Activated naive CD8-positive, alpha-beta T cell treated with anti-CD3 and anti-CD28 coated beads, Interleukin-2, amount 10 ng/mL, durations not matched to agents 7 days and 5 days (primary cell): ENCODE results near the gene RPS16. TPM values are rescaled to one million over a fixed set of nuclear protein-coding genes. Genes with fewer than 3 reads are reported as not detected.

Source experiments
- ATAC-seq: fragments of 150-1000 bp; cut with Tn5 transposase; one replicate; pipeline ENCODE4 v1.10.0; 2021; ENCODE audit warnings: low read depth, moderate library complexity
- POLR2A ChIA-PET: fragments of 350-600 bp; sonication (Branson Sonifier 250); formaldehyde crosslinking; loops from one replicate; lab custom pipeline; 2021; ENCODE audit warnings: antibody characterized with exemption; lab: Charles Lee
- DNase-seq: peaks from one replicate; pipeline ENCODE4 v3.0.0; 2021
- H3K27ac Mint-ChIP-seq: one replicate; pipeline ENCODE4 v1.8.0; 2022; ENCODE audit warnings: mild to moderate bottlenecking, mixed read lengths
- H3K27me3 Mint-ChIP-seq: one replicate; pipeline ENCODE4 v1.8.0; 2022; ENCODE audit warnings: mild to moderate bottlenecking, moderate library complexity, mixed read lengths
- H3K36me3 Mint-ChIP-seq: one replicate; pipeline ENCODE4 v1.8.0; 2021; ENCODE audit warnings: mild to moderate bottlenecking, mixed read lengths
- H3K4me1 Mint-ChIP-seq: one replicate; pipeline ENCODE4 v1.8.0; 2021; ENCODE audit warnings: mixed read lengths
- H3K4me3 Mint-ChIP-seq: one replicate; pipeline ENCODE4 v1.8.0; 2022; ENCODE audit warnings: mild to moderate bottlenecking, moderate library complexity, mixed read lengths
- H3K9me3 Mint-ChIP-seq: one replicate; pipeline ENCODE4 v1.8.0; 2021; ENCODE audit warnings: mixed read lengths
- total RNA-seq, 2 experiments: library from RNA; stranded (reverse); gene quantifications; one replicate each; pipeline ENCODE4 v1.2.3, GENCODE V29; 2021

RPS16 gene
- total RNA-seq, 2 experiments from 2014 or later = 2,294 to 2,369 TPM

DNA sequence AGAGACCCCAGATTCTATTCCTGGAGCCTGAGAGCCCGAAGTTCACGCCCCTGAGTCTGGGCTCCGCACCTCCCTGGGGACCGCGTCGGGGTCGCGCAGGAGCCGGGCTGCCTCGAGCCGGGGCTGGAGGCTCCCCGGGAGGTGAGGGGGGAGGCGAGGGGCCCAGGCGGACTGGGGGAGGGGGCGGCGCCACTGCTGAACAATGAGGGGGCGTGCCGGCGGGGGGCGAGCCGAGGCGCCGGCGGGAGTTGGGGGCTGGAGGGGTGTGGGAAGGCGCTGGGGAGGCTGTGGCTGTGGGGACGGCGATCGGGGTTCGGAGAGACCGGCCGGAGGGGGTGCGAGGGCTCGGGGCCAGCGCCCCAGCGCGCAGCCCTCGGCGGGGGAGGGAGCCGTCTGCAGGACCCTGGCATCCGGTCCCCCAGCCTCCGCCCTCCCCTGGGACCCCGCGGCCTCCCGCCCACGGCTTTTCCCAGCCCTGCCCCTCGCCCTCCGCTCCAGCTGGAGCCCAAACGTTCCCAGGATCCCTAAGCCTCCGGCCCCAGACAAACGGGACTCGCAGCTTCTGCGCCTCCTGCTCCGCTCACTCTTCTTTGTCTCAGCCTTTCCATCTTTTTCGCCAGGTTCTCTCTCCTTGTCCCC, 22.4 kb downstream of the RPS16 start:
- Mint-ChIP-seq H3K4me1 (peaks cover 39% of the 10 kb centered on the region), H3K9me3 (no peaks in the 10 kb centered on the region), H3K27ac (peak overlapping the region; percentile 98), H3K36me3 (peaks cover 20% of the 10 kb centered on the region), H3K27me3 (peaks cover 2% of the 10 kb centered on the region), H3K4me3 (peak overlapping the region; percentile 97)
- ATAC-seq (no peak), DNase-seq (no peak)
- POLR2A ChIA-PET = interaction anchor here (0.6 to 2.7 kb wide), 4 partner anchors 13 to 22 kb away, joined by 3 to 18 read pairs (median 5); partner anchors contain the start of gene RPS16

DNA sequence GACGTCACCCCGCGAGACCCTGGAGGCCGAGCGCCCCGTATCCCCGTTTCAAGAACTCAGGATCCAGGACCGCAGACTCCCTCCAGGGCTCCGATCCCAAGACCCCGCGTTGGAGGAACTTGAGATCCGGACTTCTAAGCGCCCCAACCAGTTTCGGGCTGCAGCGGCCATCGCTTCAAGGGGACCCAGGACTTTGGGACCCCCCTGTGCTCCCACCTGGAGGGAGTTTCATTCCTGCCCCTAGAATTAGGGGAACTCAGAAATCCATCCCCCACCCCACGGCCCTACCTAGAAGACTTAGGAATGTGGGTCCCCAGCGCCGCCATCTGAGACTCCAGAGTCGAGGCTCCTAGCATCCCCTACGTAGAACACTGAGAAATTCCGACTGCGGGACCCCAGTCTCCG, 22.9 kb downstream of the RPS16 start:
- POLR2A ChIA-PET = interaction anchor here (0.6 to 2.4 kb wide), 6 partner anchors 12 to 287 kb away, joined by 3 to 69 read pairs (median 16); partner anchors contain the start of genes MED29, PAF1, PAK4 and SAMD4B
- H3K27ac Mint-ChIP-seq = peak overlapping the region; percentile 98
- ATAC-seq (no peak), DNase-seq (no peak)
- H3K4me3 Mint-ChIP-seq = peak overlapping the region; percentile 84
- H3K4me1 Mint-ChIP-seq = peaks cover 39% of the 10 kb centered on the region
- peaks cover 2% of the 10 kb centered on the region for H3K27me3 Mint-ChIP-seq
- H3K9me3 Mint-ChIP-seq = no peaks in the 10 kb centered on the region
- peaks cover 25% of the 10 kb centered on the region for H3K36me3 Mint-ChIP-seq

DNA sequence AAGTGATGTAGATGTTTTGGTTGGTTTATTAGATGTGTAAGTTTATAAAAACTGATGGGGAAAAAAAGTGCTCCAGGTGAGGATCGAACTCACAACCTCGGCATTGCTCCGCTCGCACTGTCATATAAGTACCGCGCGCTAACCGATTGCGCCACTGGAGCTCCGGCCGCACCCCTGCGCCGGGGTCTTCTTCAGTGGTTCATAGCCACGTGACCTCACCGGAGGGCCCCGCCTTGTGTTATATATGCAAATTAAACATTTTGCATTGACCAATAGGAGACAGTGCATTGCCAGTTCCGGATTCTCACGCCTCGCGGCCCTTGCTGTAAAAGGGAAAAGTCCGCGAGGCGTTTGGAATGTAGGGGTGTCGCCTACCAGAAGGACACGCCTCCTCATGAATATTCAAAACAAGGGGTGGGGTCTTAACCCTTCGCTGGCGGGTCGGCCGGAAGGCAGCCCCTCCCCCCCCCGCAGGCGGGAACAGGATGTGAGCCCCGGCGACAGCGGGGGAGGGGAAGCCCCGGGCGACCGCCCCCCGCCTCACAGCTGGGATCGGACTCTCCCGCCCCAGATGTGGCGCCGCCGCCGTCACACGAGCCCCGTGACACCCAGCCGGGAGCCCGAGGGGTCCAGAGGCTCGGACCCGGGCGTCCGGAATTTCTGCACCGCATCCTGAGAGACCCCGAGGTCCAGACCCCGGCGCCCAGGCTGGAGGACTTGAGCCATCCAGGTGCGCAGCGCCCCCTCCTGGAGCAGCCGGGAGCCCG, 23.5 kb downstream of the RPS16 start, which contains the start of gene PLEKHG2:
TSS of gene PLEKHG2 (plus strand) at position 570 of the 767 bp plus-strand sequence. CDS start 1,418 bp downstream, outside the sequence.
- peak; percentile 69 for ATAC-seq
- no peaks in the 10 kb centered on the region for H3K9me3 Mint-ChIP-seq
- peak within 1 kb of the TSS; percentile 97 for H3K4me3 Mint-ChIP-seq
- peaks cover 2% of the 10 kb centered on the region for H3K27me3 Mint-ChIP-seq
- H3K27ac Mint-ChIP-seq = peak within 1 kb of the TSS; percentile 98
- H3K4me1 Mint-ChIP-seq = peaks cover 37% of the 10 kb centered on the region
- DNase-seq = peak; percentile 98
- peaks cover 26% of the 10 kb centered on the region for H3K36me3 Mint-ChIP-seq
- POLR2A ChIA-PET = interaction anchor here (1.0 to 2.4 kb wide), 9 partner anchors 11 to 287 kb away, joined by 3 to 69 read pairs (median 13); partner anchors contain the start of genes MED29, PAF1, PAK4 and RPS16

DNA sequence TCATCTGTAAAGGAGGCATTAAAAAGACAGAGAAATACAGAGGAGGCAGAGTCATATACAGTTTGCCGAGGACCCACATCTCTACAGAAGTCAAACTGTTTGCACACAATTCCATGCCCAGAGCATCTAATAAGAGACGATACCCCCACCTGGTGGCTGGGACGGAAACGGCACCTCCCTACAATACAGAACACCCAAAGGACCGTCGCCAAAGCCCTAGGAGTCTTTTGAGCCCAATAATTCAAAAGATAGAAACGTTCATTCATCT, 24.0 kb downstream of the RPS16 start:
- peaks cover 27% of the 10 kb centered on the region for H3K36me3 Mint-ChIP-seq
- H3K9me3 Mint-ChIP-seq = no peaks in the 10 kb centered on the region
- POLR2A ChIA-PET = interaction anchor here (1.0 to 2.4 kb wide), 9 partner anchors 11 to 286 kb away, joined by 3 to 69 read pairs (median 13); partner anchors contain the start of genes MED29, PAF1, PAK4 and RPS16
- ATAC-seq (peak; percentile 34), DNase-seq (peak; percentile 85)
- peak overlapping the region; percentile 84 for H3K4me3 Mint-ChIP-seq
- H3K4me1 Mint-ChIP-seq = peaks cover 37% of the 10 kb centered on the region
- H3K27ac Mint-ChIP-seq = peak overlapping the region; percentile 98
- peaks cover 2% of the 10 kb centered on the region for H3K27me3 Mint-ChIP-seq

GRCh38 chr19:39411081-39411831, 24.5 kb downstream of the RPS16 start:
- Mint-ChIP-seq H3K27me3 (peaks cover 2% of the 10 kb centered on the region), H3K4me1 (peaks cover 38% of the 10 kb centered on the region), H3K27ac (peak overlapping the region; percentile 98), H3K9me3 (no peaks in the 10 kb centered on the region), H3K4me3 (peak overlapping the region; percentile 84), H3K36me3 (peaks cover 27% of the 10 kb centered on the region)
- no peak for DNase-seq
- no peak for ATAC-seq
- POLR2A ChIA-PET = interaction anchor here (1.0 to 2.4 kb wide), 9 partner anchors 10 to 286 kb away, joined by 3 to 69 read pairs (median 13); partner anchors contain the start of genes MED29, PAF1, PAK4 and RPS16

GRCh38 chr19:39410831-39411080, 25.0 kb downstream of the RPS16 start:
- H3K27me3 Mint-ChIP-seq = peaks cover 2% of the 10 kb centered on the region
- POLR2A ChIA-PET = interaction anchor here (2.2 to 2.4 kb wide), 2 partner anchors 10 to 13 kb away, joined by 44 to 69 read pairs; no protein-coding TSS in a partner anchor
- H3K36me3 Mint-ChIP-seq = peaks cover 27% of the 10 kb centered on the region
- H3K4me3 Mint-ChIP-seq = peak overlapping the region; percentile 84
- H3K4me1 Mint-ChIP-seq = peaks cover 43% of the 10 kb centered on the region
- ATAC-seq (no peak), DNase-seq (no peak)
- peak overlapping the region; percentile 98 for H3K27ac Mint-ChIP-seq
- H3K9me3 Mint-ChIP-seq = no peaks in the 10 kb centered on the region

DNA sequence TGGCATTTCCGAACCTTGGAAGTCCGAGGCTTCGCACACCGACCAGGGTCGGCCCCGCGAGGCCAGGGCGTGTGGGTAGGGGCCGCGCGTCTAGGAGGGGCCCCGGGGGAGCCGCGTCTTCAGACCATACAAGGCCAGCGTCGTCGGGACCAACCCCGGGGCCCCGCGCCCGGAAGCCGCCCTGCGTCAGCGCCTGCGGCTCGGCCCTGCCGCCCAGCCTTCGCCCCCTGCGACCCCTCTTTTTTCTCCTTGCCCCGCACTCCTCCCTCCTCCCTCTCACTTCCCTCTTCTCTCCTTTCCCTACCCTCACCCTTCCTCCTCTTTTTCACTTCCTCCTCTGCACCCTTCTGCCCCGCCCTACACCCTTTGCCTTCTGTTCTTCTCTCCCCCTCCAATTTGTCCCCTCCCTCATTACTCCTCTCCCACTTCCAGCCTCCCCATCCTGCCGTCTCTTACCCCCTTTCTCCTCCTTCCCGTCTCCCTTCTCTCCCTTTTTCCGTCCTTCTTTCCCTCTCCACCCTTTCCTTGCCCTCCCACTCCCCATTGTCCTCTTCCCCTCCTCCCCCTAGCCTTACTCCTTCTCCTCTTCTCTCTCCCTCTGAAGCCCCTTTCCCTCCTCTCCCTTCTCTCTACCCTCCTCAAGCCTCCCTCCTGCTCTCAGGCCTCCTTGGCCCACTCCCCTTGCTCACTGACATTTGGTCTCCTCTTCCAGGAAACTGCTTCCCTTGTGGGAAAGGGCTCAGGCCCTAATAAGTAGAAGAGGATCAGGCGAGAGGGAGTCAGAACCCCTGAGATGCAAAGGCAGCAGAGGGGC, 25.5 kb downstream of the RPS16 start:
- Mint-ChIP-seq H3K36me3 (peaks cover 27% of the 10 kb centered on the region), H3K4me3 (peak overlapping the region; percentile 84), H3K27ac (peak overlapping the region; percentile 98), H3K9me3 (no peaks in the 10 kb centered on the region), H3K27me3 (peaks cover 2% of the 10 kb centered on the region), H3K4me1 (peaks cover 48% of the 10 kb centered on the region)
- POLR2A ChIA-PET = interaction anchor here (2.4 kb wide), 1 partner anchor 13 kb away, joined by 69 read pairs; no protein-coding TSS in a partner anchor
- ATAC-seq (peak; percentile 15), DNase-seq (peak; percentile 80)

GRCh38 chr19:39409208-39410016, 26.3 kb downstream of the RPS16 start:
- H3K36me3 Mint-ChIP-seq = peaks cover 24% of the 10 kb centered on the region

GRCh38 chr19:39408392-39409207, 27.1 kb downstream of the RPS16 start:
- POLR2A ChIA-PET = interaction anchor here (2.1 to 5.2 kb wide), 4 partner anchors 10 to 36 kb away, joined by 5 to 90 read pairs (median 40); partner anchors contain the start of genes MED29, PAF1, RPS16 and SUPT5H
- H3K27me3 Mint-ChIP-seq = peaks cover 2% of the 10 kb centered on the region
- H3K36me3 Mint-ChIP-seq = peaks cover 16% of the 10 kb centered on the region
- H3K9me3 Mint-ChIP-seq = no peaks in the 10 kb centered on the region
- peaks cover 42% of the 10 kb centered on the region for H3K4me1 Mint-ChIP-seq
- ATAC-seq = no peak
- peak; percentile 61 for DNase-seq
- H3K27ac Mint-ChIP-seq = peak overlapping the region; percentile 99
- H3K4me3 Mint-ChIP-seq = peak overlapping the region; percentile 86

More at GRCh38 chr19:39409208-39410016, 26.3 kb downstream of the RPS16 start:
- Mint-ChIP-seq H3K4me1 (peaks cover 47% of the 10 kb centered on the region), H3K27me3 (peaks cover 2% of the 10 kb centered on the region), H3K9me3 (no peaks in the 10 kb centered on the region), H3K4me3 (peak overlapping the region; percentile 86), H3K27ac (peak overlapping the region; percentile 99)
- ATAC-seq (no peak), DNase-seq (peak; percentile 83)
- POLR2A ChIA-PET = interaction anchor here (2.1 to 5.2 kb wide), 4 partner anchors 11 to 36 kb away, joined by 5 to 90 read pairs (median 40); partner anchors contain the start of genes MED29, PAF1, RPS16 and SUPT5H

DNA sequence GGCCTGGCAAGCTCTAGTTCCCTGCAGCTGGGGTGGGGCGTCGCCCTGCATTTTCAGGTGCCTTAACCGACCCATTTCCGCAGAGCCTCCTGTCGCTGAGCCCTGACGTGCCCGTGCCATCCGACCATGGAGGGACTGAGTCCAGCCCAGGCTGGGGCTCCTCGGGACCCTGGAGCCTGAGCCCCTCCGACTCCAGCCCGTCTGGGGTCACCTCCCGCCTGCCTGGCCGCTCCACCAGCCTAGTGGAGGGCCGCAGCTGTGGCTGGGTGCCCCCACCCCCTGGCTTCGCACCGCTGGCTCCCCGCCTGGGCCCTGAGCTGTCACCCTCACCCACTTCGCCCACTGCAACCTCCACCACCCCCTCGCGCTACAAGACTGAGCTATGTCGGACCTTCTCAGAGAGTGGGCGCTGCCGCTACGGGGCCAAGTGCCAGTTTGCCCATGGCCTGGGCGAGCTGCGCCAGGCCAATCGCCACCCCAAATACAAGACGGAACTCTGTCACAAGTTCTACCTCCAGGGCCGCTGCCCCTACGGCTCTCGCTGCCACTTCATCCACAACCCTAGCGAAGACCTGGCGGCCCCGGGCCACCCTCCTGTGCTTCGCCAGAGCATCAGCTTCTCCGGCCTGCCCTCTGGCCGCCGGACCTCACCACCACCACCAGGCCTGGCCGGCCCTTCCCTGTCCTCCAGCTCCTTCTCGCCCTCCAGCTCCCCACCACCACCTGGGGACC, 27.9 kb downstream of the RPS16 start:
- Mint-ChIP-seq H3K27me3 (peaks cover 2% of the 10 kb centered on the region), H3K27ac (peak overlapping the region; percentile 99), H3K4me1 (peaks cover 43% of the 10 kb centered on the region), H3K4me3 (peak overlapping the region; percentile 86), H3K9me3 (no peaks in the 10 kb centered on the region), H3K36me3 (peaks cover 16% of the 10 kb centered on the region)
- POLR2A ChIA-PET = interaction anchor here (2.1 to 5.2 kb wide), 4 partner anchors 9 to 37 kb away, joined by 5 to 90 read pairs (median 40); partner anchors contain the start of genes MED29, PAF1, RPS16 and SUPT5H
- peak; percentile 14 for ATAC-seq
- peak; percentile 82 for DNase-seq
